SU-DHL-6 (cell line): Measurements from ENCODE around the gene BIRC7.

Experiments used
- CTCF ChIP-seq: fragments of 200-600 bp; sonication (generic); IDR thresholded peaks from one replicate; pipeline ENCODE4 v1.5.1; 2017; ENCODE audit warnings: antibody characterized with exemption, mild to moderate bottlenecking, low read length, moderate library complexity; ENCODE audit not compliant: insufficient read depth, poor library complexity, severe bottlenecking
- EZH2phosphoT487 ChIP-seq: fragments of 200-600 bp; sonication (generic), shearing (Covaris generic); conservative IDR thresholded peaks from 2 replicates; pipeline ENCODE4 v1.6.1; 2018; ENCODE audit warnings: mild to moderate bottlenecking, antibody characterized with exemption, low read length, moderate library complexity, mixed read lengths

DNA sequence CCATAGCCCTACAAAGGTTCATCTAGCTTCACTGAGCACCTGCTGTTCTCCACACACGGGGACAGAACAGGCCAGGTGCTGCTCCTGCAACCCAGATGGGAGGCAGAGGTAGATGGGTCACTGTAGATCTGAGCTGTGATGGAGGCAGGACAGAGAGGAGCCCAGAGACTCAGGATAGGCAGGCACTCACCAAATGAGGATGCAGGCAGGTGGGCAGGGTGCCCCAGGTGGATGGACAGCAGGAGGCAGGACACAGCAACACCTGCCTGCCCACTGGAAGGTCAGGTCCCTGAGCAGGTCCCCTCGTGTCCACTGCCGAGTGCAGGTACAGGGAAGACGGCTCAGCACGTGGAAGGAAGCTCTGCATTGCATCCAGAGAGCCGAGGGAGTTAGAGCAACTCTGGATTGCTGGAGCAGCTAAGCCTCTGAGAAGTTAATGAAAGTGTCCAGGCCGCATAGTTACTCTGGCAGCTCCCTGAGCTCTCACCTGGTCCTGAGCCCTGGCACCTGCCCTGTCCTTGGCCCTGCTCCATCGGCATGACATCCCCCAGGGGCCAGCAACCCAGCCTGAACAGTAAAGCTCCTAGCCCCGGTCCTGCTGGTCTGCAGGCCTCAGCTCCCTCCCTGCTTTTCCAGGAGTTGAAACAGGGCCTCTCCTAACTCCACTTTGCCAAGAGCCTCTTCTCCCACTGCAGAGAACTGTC is 14.9 kb upstream of the BIRC7 start:
- TF ChIP-seq CTCF, result no peak
- no peak for TF ChIP-seq EZH2phosphoT487
